Keratinocyte (primary cell): Measurements from ENCODE around the gene PRELID3B.

Source experiments
- EZH2 ChIP-seq: IDR thresholded peaks from one replicate; pipeline ENCODE4 v1.6.1; 2012; ENCODE audit warnings: inconsistent platforms, mild to moderate bottlenecking, low read length, moderate library complexity
- TF ChIP-seq, protein P1 (sequence below), 3 experiments: IDR thresholded peaks in 1 of 3; conservative IDR thresholded peaks in 1 of 3; optimal IDR thresholded peaks in 1 of 3; 2 replicates in 2 of 3; 3 replicates in 1 of 3; pipeline versions ENCODE3 to v1.5.1; 2011; ENCODE audit warnings: low read length in 3 of 3, mild to moderate bottlenecking in 3 of 3, moderate library complexity in 2 of 3, control low read depth in 1 of 3, inconsistent platforms in 1 of 3; ENCODE audit not compliant: insufficient read depth in 2 of 3; ENCODE audit errors: extremely low read depth in 1 of 3

DNA sequence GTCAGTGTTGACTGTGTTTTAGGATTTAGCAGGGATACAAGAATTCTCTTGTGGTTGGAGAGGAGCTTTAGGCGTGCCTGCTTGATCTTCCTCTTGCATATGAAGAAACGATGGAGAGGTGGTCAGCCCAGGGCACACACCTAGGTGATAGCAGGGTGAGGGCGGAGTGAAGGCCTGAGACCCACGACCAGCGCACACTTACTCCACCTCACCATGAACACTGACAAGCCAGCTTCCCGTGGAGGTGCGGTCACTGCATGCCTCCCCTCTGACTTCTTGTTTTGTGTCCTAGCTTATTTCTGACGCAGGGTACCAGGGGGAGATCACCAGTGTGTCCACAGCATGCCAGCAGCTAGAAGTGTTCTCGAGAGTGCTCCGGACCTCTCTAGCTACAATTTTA is 53.4 kb downstream of the PRELID3B start:
- no peak for TF ChIP-seq EZH2
- TF ChIP-seq, protein P1, sequence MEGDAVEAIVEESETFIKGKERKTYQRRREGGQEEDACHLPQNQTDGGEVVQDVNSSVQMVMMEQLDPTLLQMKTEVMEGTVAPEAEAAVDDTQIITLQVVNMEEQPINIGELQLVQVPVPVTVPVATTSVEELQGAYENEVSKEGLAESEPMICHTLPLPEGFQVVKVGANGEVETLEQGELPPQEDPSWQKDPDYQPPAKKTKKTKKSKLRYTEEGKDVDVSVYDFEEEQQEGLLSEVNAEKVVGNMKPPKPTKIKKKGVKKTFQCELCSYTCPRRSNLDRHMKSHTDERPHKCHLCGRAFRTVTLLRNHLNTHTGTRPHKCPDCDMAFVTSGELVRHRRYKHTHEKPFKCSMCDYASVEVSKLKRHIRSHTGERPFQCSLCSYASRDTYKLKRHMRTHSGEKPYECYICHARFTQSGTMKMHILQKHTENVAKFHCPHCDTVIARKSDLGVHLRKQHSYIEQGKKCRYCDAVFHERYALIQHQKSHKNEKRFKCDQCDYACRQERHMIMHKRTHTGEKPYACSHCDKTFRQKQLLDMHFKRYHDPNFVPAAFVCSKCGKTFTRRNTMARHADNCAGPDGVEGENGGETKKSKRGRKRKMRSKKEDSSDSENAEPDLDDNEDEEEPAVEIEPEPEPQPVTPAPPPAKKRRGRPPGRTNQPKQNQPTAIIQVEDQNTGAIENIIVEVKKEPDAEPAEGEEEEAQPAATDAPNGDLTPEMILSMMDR (optimal IDR thresholded peaks at IDR 0.05 in 1 of 3, IDR thresholded peaks at IDR 0.05 in 1 of 3, conservative IDR thresholded peaks at IDR 0.05 in 1 of 3; ENCODE audit: extremely low read depth in 1 of 3, insufficient read depth in 2 of 3, low read length in 3 of 3): no peak
